Renal cortex interstitium (tissue), 11 donors: Measurements from ENCODE around the gene ALG8. TPM values are rescaled to one million over a fixed set of nuclear protein-coding genes. Genes with fewer than 3 reads are reported as not detected.
A peak's percentile ranks its signal among the peaks of the same experiment; 100 is the strongest.
"Not testable (repeated sequence)": the region's sequence is repeated elsewhere in the genome, so short reads cannot be mapped to it uniquely, and the experiment has no call there.

ENCODE experiments used
- DNase-seq, 11 donors: peaks; one replicate each; pipeline ENCODE4 v3.0.0-alpha.2; 2013; ENCODE audit warnings: low read depth in 9 of 11, low spot score in 4 of 11; ENCODE audit errors: extremely low read depth in 1 of 11
- polyA plus RNA-seq, 3 donors: library from polyadenylated mRNA; unstranded; fragments of 120-200 nt; gene quantifications; one replicate each; pipeline ENCODE4 v1.2.1, GENCODE V29; 2013; ENCODE audit not compliant: insufficient read length in 3 of 3

ALG8 gene
- polyA plus RNA-seq, 3 donors, result 55.5 to 68.1 (median 59.6) TPM

DNA sequence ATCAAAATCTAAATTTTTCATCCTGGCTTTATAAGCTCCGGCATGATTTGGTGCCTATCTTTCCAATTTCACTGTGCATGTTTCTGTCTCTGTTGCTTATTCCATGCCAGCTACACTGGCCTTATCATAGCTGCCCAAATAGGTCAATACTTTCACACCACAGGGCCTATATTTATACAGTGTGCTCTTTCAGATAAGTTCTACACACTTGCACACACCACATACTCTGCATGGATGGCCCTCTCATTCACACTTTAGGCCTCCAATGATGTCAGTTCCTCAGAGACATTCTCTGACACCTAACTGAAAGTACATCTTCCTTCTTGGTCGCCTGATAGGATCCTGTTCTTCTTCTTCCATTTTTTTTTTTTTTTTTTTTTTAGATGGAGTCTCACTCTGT lies 7.0 kb downstream of the ALG8 start:
- no peak for DNase-seq

DNA sequence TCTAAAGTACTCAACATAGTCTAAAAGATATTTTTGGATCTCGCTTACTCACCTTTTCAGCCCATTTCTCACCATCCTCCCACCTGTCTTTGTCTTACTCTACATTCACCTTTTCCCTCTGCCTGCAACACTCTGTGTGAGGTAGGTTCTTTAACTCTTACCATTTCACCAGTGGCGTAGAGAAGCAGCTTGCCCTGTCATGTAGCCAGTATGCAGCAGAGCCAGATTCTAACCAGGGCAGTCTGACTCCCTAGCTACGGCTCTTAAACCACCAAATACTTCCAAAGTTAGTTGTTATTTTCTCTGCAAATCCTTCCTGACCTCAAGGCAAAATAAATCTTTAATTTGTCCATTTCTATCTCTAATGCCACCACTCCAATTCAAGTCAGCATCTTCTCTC lies 7.5 kb downstream of the ALG8 start:
- no peak for DNase-seq

DNA sequence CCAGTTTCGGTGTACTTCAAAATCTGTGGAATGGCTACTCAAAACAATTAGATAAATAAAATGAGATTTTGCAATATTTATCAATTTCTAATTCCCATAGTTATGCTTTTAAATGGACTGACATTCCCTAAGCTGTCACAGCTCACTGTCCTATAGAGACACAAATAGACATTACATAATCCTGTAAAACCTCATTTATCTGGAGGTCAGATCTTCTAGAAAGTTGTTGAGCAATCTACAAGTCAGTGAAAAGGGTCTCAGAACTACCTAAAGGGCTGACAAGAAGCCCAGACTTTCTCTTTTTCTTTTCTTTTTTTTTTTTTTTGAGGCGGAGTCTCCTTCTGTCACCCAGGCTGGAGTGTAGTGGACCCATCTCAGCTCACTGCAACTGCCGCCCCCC lies 12.0 kb downstream of the ALG8 start:
- DNase-seq, result no peak

DNA sequence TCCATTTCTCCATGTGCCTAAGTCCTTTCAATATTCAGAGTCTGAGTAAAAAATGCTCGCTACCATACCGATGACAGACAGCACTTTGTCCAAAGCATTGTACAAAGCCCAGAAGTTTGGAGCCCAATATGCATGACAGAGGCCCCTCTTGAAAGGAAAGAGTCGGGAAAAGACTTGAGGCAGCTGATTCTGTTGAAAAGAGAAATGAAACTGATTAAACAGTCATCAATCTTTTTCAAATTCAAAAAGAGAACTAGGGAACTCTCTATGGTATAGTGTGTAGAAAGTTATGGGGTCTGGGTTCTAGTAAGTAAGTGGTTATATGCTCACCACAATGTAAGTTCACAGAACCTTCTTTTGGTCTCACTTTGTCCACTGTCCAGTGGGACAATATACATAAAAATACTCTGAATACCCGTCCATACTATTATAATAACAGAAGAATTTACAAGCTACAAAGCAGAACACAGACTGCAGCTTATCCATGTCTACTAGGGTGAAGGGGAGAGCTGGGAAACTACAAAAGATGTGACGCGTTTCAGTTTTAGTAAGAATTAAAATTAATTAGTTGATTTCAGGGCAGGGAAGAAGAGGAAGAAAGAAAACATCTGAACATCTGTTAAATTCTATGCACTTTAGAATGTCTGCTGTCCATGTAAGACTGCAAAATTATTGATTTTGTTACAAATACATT lies 26.7 kb downstream of the ALG8 start:
- no peak for DNase-seq

DNA sequence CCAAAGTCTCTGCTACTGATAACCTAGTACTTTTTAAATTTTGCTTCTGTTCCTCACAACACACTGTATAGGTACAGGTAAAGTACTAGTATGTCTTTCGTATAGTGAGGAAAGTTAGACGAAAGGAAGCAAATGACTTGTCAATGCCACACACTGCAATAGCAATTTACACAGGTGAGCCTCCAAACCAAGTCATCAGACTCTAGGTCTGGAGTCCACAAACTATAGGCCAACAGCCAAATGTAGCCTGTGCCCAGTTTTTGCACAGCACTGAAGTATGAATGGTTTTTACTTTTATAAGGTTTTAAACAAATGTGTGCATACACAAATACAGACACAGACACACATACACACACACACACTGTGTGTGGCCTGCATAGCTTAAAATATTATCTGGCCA lies 28.1 kb downstream of the ALG8 start:
- DNase-seq, result no peak

DNA sequence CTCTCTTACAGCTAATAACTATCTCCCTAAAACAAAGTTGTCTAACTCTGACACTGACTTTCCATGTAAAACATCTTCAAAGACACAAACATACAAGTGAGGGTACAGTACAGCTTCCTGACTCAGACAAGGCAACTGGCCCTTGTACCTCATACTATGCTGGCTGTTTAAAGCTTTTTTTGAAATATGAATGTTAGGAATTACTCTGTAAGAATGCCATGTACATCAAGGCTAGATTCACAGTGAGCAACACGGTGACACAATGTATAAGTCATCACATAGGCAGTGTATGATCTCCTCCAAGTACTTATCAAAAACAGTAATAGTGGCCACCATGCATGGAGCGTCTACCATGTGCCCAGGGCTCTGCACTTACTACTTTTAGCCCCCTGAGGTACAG lies 28.6 kb downstream of the ALG8 start:
- no peak for DNase-seq

DNA sequence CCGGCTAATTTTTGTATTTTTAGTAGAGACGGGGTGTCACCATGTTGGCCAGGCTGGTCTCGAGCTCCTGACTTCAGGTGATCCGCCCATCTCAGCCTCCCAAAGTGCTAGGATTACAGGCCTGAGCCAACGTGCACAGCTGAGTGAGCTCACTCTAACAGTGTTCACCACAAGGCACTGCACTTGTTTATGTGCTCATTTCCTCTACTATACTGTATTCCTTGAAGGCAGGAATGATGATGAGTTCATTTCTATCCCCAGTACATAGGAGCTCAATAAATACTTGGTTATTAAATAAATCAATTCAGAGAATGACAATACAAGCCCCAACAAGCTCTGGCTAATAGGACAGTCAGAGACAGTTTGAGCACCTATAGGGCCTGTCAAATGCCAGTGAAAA lies 29.1 kb downstream of the ALG8 start:
- no peak for DNase-seq

DNA sequence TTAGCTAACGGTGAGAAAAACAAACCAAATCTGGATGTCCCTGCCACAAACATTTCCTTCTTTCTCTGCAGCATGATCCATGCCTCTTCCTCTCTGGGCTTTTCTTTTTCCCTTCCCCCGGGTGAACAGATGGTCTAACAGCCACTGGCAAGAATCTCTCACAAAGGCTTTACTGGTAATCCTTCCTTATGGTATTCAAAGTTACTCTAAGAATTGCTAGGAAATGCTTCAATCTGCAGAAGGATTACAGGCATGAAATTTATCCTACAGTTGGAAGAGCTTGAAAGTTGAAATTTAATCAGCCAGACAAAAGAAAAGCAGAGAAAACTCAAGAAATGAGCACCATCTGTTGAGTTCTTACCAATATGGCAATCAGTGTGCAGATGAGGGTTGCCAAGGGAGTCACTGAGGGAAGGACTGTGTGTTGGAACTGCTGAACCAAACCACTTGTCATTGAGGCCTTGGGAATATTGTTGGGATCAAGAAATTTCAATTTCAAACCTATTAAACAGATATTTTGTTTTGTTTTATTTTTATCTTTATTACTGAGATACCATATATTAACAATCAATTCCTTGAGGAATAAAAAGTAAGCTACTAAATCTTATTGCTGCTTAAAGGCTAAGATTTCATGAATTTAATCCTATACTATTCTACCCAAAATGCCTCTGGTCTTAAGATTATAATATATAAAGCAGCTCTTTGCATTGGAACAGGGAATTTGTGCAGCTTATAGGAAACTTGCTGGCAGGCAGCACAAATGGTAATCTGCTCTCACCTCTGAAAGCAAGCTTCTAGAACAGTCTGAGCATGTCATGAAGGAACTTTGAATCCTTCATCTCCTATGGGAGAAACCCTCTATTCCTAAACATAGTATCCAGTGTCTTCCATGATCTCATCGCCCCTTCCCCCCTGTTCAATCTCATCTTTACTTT lies 30.1 kb downstream of the ALG8 start:
- no peak for DNase-seq

DNA sequence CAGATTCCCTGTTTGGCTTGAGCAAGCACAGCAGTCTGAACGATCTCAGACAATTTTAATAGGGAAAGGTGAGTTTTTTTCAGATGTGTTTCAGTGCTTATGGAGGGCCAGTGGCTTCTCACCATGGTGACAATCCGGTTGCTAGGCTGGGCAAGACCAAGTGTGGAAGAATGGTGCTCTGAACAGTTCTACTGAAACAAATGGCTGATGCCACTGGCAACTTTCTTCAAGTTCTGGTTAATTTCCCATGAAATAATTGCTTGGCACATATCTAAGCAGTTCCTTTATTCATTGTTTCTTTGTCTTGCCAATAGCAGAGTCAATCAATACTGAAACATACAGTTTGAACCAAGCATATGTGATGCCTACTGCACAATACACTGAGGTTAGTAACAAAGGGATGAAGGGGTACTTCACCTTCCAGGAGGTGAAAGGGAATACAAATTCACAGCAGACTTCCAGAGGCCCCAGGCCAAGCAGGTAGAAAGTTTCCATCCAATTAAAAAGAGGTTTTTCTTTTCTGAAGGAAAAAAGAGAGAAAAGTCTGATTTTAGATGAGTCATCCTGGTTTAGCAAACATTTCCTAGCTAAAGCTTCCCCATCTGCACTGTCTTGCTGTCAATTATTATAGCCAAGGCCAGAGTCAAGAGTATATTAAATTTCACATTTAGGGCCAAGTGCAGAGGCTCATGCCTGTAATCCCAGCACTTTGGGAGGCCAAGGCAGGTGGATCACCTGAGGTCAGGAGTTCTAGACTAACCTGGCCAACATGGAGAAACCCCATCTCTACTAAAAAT lies 38.6 kb downstream of the ALG8 start:
- no peak for DNase-seq

DNA sequence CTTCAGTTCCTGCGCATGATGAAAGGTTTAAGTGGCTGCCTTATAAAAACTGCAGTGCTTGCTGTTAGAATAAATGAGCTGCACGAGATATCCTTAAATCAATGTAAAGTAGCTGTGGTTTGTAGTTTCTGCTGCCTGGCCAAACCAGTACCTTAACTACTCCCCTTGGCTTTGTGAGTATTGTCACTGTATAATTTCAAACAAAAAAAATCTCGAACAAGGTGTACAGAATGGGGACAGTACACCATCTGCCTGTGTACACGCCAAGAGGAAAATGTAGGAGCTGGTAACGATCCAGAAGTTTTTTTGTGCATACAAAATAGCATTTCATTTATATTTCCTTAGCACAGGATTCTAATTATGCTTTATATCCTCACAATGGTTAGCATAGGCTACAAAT lies 39.2 kb downstream of the ALG8 start:
- no peak for DNase-seq

DNA sequence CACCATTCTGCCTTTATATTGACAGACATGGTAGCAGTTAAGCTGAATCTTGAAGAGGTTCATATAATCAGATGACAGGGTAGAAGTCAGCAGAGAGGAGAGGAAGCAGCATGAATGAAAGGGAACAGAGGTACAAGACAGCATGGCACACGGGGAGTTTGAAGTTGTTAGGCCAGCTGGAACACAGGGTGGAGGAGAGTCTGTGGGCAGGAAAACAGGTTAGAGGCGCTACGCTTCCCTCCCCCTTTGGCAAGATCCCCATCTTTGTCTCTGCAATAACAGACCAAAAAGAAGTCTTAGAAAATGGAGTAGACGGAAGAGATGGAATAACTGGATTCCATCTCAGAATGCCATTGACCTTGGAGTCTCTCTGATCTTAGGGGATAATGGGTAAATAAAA lies 39.8 kb downstream of the ALG8 start:
- no peak for DNase-seq

DNA sequence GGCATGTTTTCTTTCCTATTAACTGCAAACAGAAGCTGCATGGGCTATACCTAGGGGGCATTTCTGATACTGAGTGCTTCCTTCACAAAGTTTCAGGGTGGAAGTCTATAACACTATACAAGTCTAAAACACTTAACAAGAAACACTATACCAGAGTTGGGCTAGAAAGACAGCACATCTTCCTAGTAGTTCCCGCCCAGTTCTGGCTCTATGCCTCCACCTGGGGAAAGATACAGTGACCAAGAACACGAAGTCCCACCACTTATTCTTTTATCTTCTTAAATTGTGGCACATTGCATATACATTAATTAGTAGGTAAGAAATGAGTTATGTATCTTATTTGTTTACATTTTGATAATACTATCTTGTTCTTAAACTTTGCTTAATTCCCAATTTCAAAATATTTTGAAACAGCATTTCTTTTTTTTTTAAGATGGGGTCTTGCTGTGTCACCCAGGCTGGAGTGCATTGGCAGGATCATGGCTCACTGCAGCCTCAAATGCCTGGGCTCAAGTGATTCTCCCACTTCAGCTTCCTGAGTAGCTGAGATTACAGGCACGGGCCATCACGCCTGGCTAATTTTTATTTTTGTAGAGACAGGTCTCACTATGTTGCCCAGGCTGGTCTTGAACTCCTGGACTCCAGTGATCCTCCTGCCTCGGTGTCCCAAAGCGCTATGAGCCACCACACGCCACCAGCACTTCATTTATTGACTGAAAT lies 41.6 kb downstream of the ALG8 start:
- no peak for DNase-seq

DNA sequence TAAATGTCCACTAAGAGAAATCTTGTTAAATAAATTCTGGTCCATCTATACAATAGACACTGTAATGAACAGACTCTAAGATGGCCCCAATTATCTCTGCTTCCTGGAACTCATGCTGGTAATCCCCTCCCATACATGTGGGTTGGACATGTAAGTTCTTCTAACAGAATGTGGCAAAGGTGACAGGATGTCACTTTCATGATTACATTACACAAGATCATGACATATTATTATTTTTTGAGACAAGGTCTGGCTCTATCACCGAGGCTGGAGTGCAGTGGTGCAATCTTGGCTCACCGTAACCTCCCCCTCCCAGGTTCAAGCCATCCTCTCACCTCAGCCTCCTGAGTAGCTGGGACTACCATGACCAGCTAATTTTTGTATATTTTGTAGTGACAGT lies 45.2 kb downstream of the ALG8 start:
- no peak for DNase-seq

DNA sequence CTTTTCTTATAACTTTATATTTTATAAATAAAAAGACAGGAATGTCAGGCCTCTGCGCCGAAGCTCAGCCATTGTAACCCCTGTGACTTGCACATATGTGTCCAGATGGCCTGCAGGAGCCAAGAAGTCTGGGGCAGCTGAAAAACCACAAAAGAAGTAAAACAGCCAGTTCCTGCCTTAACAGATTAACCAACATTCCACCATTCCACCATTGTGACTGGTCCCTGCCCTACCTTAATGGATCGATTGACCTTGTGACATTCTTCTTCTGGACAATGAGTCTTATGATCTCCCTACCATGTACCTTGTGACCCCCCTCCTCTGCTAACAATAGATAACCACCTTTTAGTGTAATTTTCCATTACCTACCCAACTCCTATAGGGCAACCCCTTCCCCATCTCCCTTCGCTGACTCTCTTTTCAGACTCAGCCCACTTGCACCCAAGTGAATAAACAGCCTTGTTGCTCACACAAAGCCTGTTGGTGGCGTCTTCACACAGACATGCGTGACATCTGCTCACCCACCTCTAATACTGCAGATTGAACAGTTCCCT lies 52.8 kb downstream of the ALG8 start:
- not testable (repeated sequence) for DNase-seq

DNA sequence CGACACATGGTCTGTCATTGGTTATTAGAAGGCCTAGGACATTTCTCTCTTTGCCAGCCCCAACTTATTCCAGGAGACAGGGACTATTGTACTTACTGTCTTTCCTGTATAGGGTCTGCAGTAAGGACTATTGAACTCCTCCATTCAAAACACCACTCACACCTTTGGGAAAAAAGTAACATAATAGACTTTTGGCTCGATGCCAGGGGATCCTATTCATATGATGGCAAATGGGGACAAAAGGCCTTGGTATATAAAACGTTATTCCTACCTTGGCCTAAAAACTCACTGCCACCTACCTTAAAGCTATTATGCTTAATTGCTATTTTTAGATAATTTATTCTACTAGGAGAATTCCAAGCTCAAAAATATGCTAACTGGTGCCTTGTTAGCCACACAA lies 53.5 kb downstream of the ALG8 start:
- no peak for DNase-seq

DNA sequence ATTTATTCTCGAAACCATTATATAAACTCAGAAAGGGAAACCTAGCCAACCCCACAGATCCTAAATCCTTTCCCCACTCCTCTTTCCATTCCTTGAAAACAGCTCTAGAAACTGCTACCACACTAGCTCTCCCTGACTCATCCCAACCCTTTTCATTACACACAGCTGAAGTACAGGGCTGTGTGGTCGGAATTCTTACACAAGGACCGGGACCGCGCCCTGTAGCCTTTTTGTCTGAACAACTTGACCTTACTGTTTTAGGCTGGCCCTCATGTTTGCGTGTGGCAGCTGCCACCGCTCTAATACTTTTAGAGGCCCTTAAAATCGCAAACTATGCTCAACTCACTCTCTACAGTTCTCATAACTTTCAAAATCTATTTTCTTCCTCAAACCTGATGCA lies 54.9 kb downstream of the ALG8 start:
- not testable (repeated sequence) for DNase-seq

DNA sequence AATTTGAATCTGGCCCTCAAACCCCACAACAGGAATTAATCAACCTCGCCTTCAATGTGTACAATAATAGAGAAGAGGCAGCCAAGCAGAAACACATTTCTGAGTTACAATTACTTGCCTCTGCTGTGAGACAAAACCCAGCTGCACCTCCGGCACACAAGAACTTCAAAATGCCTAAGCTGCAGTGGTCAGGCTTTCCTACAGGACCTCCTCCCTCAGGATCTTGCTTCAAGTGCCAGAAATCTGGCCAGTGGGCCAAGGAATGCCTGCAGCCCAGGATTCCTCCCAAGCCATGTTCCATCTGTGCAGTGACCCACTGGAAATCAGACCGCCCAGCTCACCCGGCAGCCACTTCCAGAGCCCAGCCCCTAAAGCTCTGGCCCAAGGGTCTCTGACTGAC lies 56.4 kb downstream of the ALG8 start:
- peak in 2 of 11 donors; percentile 24 to 37 for DNase-seq

DNA sequence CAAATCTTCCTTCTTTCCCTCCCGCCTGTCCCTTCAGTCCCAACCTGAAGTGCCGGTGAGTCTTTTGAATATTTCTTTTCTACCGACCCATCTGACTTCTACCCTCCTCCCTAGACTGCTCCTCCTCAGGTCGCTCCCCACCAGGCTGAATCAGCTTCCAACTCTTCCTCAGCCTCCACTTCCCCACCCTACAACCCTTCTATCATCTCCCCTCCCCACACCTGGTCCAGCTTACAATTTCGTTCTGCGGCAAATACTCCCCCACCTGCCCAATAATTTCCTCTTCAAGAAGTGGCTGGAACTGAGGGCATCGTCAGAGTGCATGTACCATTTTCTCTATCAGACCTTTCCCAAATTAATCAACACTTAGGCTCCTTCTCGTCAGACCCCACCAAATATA lies 57.3 kb downstream of the ALG8 start:
- DNase-seq, result no peak

DNA sequence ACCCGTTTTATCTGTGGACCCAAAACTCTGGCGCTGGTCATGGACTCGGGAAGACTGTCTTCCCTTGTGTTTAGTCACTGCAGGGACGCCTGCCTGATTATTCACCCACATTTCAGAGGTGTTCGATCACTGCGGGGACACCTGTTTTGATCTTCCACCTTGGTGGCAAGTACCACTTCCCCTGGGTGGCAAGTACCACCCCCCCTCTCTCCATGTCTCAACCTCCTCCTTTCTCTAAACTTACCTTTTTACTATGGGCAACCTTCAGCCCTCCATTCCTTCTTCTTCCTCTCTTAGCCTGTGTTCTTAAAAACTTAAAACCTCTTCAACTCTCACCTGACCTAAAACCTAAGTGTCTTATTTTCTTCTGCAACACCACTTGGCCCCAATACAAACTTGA lies 57.8 kb downstream of the ALG8 start:
- DNase-seq, result no peak
